Activated CD4-positive, CD25-positive, alpha-beta regulatory T cell treated with anti-CD3 and anti-CD28 coated beads, Interleukin-2, amount 50 U/mL, for 72 hours (primary cell): Measurements from ENCODE around the gene APOBEC3H.

Experiments used
- DNase-seq: peaks from one replicate; pipeline ENCODE4 v3.0.0; 2021

The APOBEC3H gene

GRCh38 chr22:39114112-39114511 lies 17.1 kb downstream of the APOBEC3H start:
- DNase-seq, result no peak

DNA sequence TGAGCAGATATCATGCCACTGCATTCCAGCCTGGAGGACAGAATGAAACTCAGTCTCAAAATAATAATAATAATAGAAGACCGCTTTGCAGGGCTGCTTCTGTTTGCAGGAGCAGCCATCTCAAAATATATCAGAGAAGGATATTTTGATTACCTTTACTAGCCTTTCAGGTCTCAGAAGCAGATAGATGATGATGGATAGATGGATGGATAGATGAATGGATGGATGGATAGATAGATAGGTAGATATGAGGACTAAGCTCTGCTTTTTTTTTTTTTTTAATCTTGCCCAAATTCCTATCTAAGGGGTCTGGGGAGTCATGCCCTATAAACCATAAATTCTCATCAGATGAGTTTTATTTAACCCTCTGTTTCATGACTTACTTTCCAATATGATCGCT lies 18.5 kb downstream of the APOBEC3H start:
- DNase-seq, result no peak

GRCh38 chr22:39115977-39116621 lies 19.1 kb downstream of the APOBEC3H start:
- no peak for DNase-seq

- peak; percentile 67 for DNase-seq
Observed at GRCh38 chr22:39117585-39118191, 20.6 kb downstream of the APOBEC3H start.

- no peak for DNase-seq
Observed at GRCh38 chr22:39120983-39121382, 23.9 kb downstream of the APOBEC3H start.

- no peak for DNase-seq
Observed at GRCh38 chr22:39122772-39123470, 25.9 kb downstream of the APOBEC3H start.

DNA sequence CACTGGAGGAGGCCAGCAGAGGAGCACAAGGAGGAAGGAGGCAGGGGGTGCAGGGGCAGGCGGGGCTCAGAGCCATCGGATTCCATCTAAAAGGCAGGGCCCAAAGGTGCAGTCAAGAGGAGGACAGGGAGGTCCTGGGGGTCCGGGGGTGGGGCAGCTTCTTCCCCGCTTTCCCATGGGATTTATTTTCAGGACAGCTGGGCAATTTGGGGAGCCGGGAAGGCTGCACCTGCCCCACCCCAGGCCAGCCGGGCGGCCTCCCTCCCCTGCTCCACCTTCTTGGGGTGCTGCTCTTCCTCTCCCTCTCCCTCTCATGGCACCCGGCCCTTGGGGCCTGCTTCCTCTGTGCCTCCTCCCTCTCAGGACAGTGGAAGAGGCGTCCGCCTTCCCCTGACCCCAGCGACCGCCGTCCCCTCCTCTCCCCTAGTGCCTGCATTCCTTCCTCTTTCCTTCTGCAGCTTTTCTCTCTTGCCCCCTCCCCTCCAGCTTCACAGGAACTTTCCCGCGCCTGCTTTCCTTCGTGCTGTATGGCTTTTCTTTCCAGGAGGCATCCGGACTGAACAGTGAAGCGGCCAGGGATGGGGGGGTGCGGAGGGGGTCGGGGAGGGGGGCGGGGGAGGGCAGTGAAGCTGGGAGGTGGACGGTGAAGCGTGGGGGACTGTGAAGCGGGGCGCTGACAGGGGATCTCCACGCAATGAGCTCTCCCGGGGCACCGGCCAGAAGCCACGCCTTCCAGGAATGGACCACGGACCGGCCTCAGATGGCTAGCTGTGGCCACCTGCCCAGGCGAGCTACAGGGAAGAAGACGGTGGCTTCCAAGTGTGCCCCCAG lies 26.9 kb downstream of the APOBEC3H start:
- DNase-seq, result no peak

GRCh38 chr22:39125622-39126021 lies 28.6 kb downstream of the APOBEC3H start:
- DNase-seq, result no peak

DNA sequence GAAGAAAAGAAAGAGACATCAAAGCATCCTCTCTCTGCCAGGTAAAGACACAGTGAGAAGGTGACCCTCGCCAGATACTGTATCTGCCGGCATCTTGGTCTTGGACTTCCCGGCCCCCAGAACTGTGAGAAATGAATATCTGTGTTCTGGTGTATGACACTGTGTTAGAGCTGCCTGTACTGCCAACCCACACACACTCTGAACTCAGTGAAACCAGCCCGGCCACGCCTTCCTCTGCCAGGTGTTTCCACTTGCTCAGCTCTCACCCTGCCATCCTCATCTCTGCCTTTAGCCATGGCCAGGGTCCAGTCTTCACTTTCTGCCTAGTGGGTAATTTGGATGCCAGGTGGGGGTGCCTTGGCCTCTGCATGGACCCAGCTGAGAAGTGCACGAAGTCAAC lies 31.5 kb downstream of the APOBEC3H start:
- DNase-seq, result no peak

GRCh38 chr22:39129081-39129480 lies 32.0 kb downstream of the APOBEC3H start:
- no peak for DNase-seq

GRCh38 chr22:39129746-39130145 lies 32.7 kb downstream of the APOBEC3H start:
- no peak for DNase-seq

GRCh38 chr22:39130152-39130704 lies 33.2 kb downstream of the APOBEC3H start:
- no peak for DNase-seq

- DNase-seq, result no peak
Observed at GRCh38 chr22:39130892-39131855, 34.1 kb downstream of the APOBEC3H start.

DNA sequence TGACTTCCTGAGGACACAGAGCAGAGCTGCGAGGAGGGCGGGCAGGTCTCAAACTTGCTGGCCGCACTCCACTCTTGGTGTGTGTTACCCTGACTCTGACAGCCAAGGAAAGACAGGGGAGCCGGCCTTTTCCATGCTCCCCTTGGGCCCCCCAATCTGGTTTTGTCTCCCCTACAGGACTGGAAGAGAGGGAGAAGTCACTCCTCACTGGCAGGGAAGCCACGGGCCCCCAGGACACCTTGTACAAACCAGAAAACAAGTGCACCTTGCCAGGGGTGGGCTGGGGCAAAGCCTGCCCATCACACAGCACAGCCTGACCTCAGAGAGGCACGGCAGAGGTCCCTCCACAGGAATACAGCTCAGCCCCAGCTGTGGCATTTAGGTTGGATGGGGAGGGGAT lies 35.2 kb downstream of the APOBEC3H start:
- DNase-seq, result no peak

- DNase-seq, result no peak
Observed at GRCh38 chr22:39132871-39133524, 36.0 kb downstream of the APOBEC3H start.

DNA sequence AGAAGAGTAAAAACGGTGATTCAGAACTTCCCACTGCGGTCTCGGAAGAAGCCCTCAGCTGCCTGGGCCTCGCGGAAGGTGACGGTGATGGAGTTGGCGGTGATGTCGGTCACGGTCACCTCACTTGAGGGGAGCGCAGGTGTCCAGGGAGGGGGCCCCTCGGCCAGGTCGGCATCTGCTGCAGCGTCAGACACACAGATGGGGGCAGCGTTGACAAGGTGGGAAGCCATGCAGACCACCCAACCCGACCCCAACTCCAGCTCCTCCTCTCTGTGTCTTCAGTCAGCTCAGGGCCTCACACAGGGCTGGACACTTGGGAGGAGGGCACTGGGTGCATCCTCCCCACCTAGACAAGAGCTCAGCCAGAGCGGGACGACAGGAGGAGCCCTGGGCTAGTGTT lies 36.8 kb downstream of the APOBEC3H start:
- no peak for DNase-seq

- DNase-seq, result no peak
Observed at GRCh38 chr22:39134366-39135091, 37.5 kb downstream of the APOBEC3H start.

GRCh38 chr22:39135092-39135896 lies 38.2 kb downstream of the APOBEC3H start:
- DNase-seq, result no peak

DNA sequence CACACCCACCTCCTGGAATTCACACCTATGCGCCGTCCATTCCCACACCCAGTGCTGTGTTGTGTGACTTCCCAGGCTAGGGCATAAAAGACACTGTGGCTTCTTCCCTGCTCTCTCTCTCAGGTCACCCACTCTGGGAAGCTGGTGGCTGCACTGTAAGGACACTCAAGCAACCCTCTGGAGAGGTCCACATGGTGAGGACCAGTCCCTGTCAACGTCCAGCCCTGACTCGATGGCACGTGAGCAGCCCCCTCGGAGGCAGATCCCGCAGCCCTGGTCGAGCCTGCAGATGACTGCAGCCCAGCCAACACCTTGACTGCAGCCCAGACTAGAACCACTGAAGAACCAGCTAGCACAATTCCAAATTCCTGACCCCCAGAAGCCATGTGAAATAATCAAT lies 39.3 kb downstream of the APOBEC3H start:
- DNase-seq, result no peak
